Measurements from ENCODE around the gene ANKRD12.

DNA sequence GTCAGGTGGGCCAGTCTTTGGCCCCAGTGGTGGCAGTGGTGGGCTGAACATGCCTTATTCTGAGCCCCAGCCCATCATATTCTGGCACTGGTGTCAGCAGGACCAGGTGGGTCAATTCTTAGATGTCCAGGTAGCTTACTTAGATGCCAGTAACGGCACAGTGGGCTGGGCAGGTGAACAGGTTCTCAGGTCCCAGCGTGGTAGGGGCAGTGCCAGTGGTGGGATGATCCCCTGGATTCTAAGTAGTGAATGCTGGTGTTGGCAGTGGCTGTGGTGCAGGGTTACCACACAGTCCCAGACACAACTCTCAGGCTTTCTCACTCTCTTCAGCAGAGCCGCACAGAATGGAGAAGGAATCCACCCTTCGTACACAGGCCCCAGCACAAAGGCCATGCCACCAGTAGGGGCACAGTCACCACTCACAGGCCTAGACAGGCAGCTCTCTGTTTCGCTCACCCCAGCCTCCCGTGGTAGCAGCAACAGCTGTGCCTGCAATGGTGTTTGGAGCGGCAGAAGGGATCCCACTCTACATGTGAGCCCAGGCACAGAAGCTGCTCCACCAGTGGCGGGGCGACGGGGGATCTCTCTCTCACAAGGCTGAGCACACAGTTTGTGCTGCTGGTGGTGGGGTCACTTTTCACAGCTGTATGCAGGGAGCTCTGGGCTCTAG is 97.3 kb downstream of the ANKRD12 start:
- TF ChIP-seq CTCF (IDR thresholded peaks at IDR 0.05) (no peak), POLR2A (IDR thresholded peaks at IDR 0.05) (no peak)
